Measurements from ENCODE around the gene SARS1. TPM values are rescaled to one million over a fixed set of nuclear protein-coding genes. Genes with fewer than 3 reads are reported as not detected.

The SARS1 gene
- total and polyA plus RNA-seq, 9 donors: 83.7 to 317 (median 119) TPM

DNA sequence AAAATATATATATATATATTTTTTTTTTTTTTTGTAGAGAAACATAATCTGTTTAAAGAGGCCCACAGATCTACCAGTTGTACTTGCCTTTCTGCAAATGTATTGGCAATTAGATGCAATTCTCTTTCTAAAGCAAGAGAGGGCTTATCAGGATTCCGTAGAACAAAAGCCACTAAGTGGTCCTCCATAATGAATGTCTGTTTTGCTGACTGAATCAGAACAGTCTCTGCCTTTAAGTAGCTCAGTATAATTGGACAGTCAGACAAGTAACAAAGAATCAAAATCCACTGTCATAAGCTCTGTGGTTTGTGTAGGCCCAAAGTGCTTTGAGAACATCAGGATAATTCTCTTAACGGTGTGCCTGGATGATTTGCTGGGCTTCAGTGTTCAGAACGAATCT is 17.3 kb downstream of the SARS1 start:
- Histone ChIP-seq H3K36me3 (no peaks in the 10 kb centered on the region), H3K9me3 (no peaks in the 10 kb centered on the region), H3K4me1 (ENCODE audit: insufficient read depth) (no peaks in the 10 kb centered on the region), H3K4me3 (no peak overlapping the region), H3K27ac (no peak overlapping the region), H3K27me3 (no peaks in the 10 kb centered on the region)
- TF ChIP-seq POLR2A (IDR thresholded peaks at IDR 0.05) (no peak), EP300 (IDR thresholded peaks at IDR 0.05) (no peak)
- TF ChIP-seq, protein P1, sequence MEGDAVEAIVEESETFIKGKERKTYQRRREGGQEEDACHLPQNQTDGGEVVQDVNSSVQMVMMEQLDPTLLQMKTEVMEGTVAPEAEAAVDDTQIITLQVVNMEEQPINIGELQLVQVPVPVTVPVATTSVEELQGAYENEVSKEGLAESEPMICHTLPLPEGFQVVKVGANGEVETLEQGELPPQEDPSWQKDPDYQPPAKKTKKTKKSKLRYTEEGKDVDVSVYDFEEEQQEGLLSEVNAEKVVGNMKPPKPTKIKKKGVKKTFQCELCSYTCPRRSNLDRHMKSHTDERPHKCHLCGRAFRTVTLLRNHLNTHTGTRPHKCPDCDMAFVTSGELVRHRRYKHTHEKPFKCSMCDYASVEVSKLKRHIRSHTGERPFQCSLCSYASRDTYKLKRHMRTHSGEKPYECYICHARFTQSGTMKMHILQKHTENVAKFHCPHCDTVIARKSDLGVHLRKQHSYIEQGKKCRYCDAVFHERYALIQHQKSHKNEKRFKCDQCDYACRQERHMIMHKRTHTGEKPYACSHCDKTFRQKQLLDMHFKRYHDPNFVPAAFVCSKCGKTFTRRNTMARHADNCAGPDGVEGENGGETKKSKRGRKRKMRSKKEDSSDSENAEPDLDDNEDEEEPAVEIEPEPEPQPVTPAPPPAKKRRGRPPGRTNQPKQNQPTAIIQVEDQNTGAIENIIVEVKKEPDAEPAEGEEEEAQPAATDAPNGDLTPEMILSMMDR (IDR thresholded peaks at IDR 0.05): no peak
- intact Hi-C loops (cut with DNase I): no loop called here
- no peak for DNase-seq
- WGBS, 3 donors: 69 to 77% (median 77%) methylated on average over 3 of the region's 3 CpGs

DNA sequence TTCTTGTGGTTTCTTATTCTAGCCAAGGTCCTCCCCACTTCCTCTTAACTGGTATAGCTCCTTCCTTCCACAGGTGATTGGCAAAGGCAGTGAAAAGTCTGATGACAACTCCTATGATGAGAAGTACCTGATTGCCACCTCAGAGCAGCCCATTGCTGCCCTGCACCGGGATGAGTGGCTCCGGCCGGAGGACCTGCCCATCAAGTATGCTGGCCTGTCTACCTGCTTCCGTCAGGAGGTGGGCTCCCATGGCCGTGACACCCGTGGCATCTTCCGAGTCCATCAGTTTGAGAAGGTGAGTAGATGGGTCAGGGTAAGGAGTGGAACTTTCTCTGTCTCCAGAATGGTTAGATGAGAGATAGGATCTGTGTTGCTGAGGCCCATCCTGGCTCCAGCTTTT is 21.4 kb downstream of the SARS1 start:
- DNase-seq: no peak
- no peak overlapping the region for H3K27ac ChIP-seq
- H3K4me1 ChIP-seq (ENCODE audit: insufficient read depth): no peaks in the 10 kb centered on the region
- H3K27me3 ChIP-seq: no peaks in the 10 kb centered on the region
- 94 to 95% (median 94%) methylated on average over 7 of the region's 7 CpGs for WGBS, 3 donors
- no peaks in the 10 kb centered on the region for H3K9me3 ChIP-seq
- no peaks in the 10 kb centered on the region for H3K36me3 ChIP-seq
- intact Hi-C loops (cut with DNase I): no loop called here
- no peak overlapping the region for H3K4me3 ChIP-seq
- TF ChIP-seq EP300 (IDR thresholded peaks at IDR 0.05) (no peak), POLR2A (IDR thresholded peaks at IDR 0.05) (no peak)
- TF ChIP-seq, protein P1 (IDR thresholded peaks at IDR 0.05): no peak

DNA sequence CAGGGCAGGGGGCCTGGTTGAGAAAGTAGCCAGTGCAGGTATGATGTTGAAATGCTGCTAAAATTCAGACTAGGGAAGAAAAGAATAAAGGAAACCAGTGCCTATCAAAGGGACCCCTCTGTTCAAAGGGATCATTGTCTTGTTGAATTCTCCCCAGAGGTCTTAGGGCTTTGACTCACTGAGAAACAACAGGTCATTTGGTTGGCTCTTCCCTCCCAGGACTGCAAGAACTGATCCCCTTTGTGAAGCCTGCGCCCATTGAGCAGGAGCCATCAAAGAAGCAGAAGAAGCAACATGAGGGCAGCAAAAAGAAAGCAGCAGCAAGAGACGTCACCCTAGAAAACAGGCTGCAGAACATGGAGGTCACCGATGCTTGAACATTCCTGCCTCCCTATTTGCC is 23.8 kb downstream of the SARS1 start:
- no peak overlapping the region for H3K27ac ChIP-seq
- H3K36me3 ChIP-seq: no peaks in the 10 kb centered on the region
- DNase-seq: no peak
- WGBS, 3 donors: 89 to 98% (median 91%) methylated on average over 3 of the region's 3 CpGs
- peaks cover 13% of the 10 kb centered on the region for H3K4me1 ChIP-seq (ENCODE audit: insufficient read depth)
- intact Hi-C loops (cut with DNase I): no loop called here
- no peaks in the 10 kb centered on the region for H3K9me3 ChIP-seq
- H3K4me3 ChIP-seq: no peak overlapping the region
- no peak for TF ChIP-seq EP300 (IDR thresholded peaks at IDR 0.05)
- TF ChIP-seq, protein P1 (IDR thresholded peaks at IDR 0.05): no peak
- TF ChIP-seq POLR2A (IDR thresholded peaks at IDR 0.05): no peak
- no peaks in the 10 kb centered on the region for H3K27me3 ChIP-seq

DNA sequence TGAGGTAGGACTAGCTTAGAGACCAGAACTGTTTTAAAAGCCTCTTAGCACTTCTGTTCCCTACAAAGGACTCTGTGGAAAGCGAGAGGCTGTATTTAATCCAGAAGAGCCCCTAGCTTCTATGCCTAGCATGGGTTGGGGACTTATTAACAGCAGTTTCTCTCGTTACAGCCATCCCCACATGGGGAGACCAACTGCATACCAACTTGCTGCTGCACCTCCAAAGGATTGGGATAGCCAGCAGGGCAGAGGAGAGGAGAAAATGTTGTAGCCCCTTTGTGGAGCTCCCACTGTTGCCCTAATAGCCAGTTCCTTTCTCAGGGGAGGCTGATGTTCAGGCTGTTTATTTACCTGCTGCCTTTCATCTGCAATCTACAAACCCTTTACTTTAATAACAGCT is 24.7 kb downstream of the SARS1 start:
- DNase-seq: no peak
- Histone ChIP-seq H3K27ac (no peak overlapping the region), H3K9me3 (no peaks in the 10 kb centered on the region), H3K4me1 (ENCODE audit: insufficient read depth) (peaks cover 14% of the 10 kb centered on the region), H3K27me3 (no peaks in the 10 kb centered on the region), H3K4me3 (no peak overlapping the region), H3K36me3 (no peaks in the 10 kb centered on the region)
- TF ChIP-seq, protein P1 (IDR thresholded peaks at IDR 0.05): no peak
- TF ChIP-seq EP300 (IDR thresholded peaks at IDR 0.05) (no peak), POLR2A (IDR thresholded peaks at IDR 0.05) (no peak)
- 78 to 85% (median 81%) methylated on average over 2 of the region's 2 CpGs for WGBS, 3 donors
- intact Hi-C loops (cut with DNase I): no loop called here

DNA sequence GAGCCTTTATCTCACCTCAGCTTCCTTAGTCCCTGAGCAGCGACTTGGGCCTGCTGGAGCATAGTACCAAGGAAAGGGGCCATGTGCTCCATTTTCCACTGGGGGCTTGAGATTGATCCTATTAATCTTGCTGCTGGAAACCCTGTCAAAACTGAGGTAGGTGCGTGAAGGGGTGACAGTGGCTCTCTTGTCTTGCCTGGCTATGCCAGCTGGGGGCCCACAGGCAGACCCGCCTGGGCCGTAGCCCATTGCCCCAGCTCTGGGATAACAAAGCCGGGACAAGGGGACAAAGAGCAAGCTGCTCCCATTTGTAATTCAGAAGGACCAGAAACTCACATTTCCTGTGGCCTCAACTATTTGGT is 25.3 kb downstream of the SARS1 start:
- TF ChIP-seq EP300 (IDR thresholded peaks at IDR 0.05) (no peak), POLR2A (IDR thresholded peaks at IDR 0.05) (no peak)
- TF ChIP-seq, protein P1 (IDR thresholded peaks at IDR 0.05): no peak
- intact Hi-C loops (cut with DNase I): no loop called here
- Histone ChIP-seq H3K9me3 (no peaks in the 10 kb centered on the region), H3K4me3 (no peak overlapping the region), H3K27me3 (no peaks in the 10 kb centered on the region), H3K4me1 (ENCODE audit: insufficient read depth) (peaks cover 14% of the 10 kb centered on the region), H3K27ac (no peak overlapping the region), H3K36me3 (no peaks in the 10 kb centered on the region)
- 72 to 80% (median 78%) methylated on average over 5 of the region's 5 CpGs for WGBS, 3 donors
- DNase-seq: no peak
